ENCODE measurements around the gene FBXO34.
A peak's percentile ranks its signal among the peaks of the same experiment; 100 is the strongest.

Gene FBXO34, protein sequence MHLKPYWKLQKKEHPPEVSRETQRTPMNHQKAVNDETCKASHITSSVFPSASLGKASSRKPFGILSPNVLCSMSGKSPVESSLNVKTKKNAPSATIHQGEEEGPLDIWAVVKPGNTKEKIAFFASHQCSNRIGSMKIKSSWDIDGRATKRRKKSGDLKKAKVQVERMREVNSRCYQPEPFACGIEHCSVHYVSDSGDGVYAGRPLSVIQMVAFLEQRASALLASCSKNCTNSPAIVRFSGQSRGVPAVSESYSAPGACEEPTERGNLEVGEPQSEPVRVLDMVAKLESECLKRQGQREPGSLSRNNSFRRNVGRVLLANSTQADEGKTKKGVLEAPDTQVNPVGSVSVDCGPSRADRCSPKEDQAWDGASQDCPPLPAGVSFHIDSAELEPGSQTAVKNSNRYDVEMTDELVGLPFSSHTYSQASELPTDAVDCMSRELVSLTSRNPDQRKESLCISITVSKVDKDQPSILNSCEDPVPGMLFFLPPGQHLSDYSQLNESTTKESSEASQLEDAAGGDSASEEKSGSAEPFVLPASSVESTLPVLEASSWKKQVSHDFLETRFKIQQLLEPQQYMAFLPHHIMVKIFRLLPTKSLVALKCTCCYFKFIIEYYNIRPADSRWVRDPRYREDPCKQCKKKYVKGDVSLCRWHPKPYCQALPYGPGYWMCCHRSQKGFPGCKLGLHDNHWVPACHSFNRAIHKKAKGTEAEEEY

DNA sequence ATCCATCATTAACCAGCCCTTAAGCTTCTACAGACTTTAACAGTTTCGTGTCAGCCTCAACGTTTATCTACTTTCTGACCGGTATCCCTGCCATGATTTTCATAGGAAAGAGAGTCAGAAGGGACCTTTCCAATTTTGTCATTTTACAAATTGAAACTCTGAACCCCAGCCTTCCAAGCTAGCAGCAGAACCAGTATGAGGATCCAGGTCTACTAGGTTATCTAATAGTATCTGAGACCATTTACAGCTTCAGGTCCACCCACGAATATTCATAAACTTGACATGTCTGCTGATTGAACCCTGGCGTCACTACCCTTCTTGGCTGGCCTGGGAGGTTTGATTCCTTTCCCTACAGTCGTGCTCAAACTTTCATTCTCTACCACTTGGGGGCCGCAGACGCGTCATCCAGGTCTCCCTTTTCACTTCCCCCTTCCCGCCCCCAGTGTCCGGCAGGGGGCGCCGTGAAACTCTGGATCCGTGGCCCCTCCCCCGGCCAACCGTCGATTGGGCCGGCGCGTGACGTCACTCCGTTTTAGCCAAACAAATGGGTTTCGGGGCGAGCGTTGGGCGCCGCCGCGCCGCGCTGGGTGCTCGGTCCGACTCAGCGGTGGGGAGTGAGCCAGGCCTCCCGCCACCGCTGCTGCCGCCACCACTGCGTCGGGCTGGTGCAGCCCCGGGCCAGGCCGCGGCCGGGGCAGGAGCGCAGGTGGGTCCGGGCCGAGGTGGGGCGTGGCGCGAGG lies at the start of gene FBXO34:
TSS of gene FBXO34 (plus strand) at position 590 of the 740 bp plus-strand sequence. CDS start 78,970 bp downstream, outside the sequence.
- FAIRE-seq = peak; percentile 43

DNA sequence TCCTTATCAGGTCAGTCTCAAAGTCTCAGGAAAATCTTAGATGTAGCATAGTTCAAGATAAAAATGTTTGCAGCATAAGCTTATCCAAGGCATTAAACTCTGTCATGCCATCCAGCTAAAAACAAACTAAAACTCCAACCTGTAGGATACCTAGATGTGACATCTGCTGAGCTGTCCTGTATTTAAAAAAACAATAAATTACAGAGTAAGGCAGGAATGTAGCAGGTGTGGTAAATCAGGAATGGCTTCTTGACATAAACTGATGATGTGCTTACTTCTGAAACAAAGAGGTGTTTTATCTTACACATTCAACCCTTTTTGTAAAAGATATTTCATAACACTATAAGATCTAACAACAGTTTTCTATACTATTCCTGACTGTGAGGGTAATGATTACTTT lies 49.3 kb upstream of the FBXO34 start:
- FAIRE-seq = no peak

DNA sequence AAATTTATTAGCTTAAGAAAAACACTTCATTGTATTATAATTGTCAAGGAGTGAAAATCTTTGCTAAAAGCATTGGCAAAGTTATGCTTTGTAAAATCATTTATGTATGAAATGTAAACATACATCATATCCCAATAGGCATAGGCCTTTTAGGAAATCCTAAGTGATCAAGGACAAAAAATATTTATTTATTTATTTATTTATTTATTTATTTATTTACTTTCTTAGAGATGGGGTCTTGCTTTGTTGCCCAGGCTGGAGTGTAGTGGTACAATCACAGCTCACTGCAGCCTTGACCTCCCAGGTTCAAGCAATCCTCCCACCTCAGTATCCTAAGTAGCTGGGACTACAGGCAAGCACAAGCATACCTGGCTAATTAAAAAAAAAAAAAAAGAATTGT lies 47.9 kb upstream of the FBXO34 start:
- FAIRE-seq = no peak

DNA sequence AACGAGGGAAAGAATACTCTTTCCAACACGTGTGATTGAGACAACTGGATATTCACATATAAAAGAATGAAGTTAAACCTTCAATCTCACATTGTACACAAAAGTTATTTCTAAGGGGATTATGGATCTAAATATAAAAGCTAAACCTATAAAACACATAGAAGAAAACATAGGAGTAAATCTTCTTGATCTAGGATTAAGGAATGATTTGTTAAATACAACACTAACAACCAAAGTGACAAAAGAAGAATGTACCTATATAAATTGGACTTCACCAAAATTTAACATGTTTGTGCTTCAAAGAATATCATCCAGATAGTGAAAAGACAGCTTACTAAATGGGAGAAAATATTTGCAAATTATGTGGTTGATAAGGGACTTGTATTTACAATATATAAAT lies 43.0 kb upstream of the FBXO34 start:
- no peak for FAIRE-seq

DNA sequence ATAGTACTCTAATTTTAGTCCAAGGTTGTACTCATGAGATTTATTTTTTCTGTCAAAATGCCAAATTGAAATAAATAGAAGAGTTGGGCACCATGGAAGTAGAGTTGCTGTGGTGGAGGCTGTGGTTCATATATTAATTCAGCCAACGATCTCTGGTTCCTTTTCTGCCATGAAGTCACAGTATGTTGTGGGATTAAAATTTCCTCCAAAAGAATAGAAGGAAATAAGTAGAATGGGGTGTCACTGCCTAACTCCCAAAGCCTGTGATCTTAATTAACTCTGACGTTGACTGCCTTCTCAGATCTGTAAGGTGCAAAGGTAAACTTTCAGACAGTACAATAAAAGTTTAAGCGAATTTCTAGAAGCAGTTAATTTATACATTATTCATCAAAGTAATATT lies 37.6 kb upstream of the FBXO34 start:
- no peak for FAIRE-seq

DNA sequence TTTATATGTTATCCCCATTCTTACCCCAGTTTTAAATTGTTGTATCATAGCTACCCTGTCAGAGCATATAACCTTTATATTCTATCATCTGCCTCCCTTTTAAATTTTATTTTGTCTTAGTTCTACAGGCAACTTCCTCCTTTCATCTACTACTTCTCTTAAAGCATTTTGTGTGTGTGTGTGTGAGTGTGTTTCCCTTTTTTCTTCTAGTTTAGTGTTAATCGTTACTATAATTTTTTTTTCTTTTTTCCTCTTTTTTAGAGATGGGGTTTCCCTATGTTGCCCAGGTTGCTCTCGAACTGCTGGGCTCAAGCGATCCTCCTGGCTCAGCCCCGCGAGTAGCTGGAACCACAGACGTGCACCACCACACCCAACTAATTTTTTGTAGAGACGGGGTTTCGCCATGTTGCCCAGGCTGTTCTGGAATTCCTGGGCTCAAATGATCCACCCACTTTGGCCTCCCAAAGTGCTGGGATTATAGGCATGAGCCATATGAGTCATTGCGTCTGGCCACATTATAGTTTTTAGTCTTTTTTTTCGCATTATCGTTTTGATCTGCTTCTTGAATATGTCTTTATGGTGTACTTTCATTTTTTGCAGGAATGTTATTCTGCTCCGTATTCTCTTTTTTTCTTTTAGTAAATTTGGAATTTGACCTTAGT lies 33.1 kb upstream of the FBXO34 start:
- no peak for FAIRE-seq

DNA sequence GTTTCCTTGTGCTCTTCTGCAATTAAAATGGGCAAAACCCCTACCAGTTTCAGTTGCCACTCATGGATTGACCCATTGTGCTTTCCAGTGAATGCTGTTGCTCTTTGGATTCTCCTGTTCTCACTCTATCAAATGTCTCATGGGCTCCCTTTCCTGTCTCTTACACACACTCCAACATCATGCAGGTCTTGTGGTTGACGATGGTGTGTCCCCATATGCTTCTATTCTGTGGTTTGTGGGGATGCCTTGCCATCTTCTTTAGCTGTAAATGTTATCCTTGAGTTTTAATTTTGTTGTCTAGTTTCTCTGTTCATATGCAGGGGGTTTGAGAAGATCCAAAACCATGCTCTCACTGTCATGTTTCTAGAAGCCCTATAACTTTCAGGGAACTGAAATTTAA lies 31.9 kb upstream of the FBXO34 start:
- FAIRE-seq = no peak

DNA sequence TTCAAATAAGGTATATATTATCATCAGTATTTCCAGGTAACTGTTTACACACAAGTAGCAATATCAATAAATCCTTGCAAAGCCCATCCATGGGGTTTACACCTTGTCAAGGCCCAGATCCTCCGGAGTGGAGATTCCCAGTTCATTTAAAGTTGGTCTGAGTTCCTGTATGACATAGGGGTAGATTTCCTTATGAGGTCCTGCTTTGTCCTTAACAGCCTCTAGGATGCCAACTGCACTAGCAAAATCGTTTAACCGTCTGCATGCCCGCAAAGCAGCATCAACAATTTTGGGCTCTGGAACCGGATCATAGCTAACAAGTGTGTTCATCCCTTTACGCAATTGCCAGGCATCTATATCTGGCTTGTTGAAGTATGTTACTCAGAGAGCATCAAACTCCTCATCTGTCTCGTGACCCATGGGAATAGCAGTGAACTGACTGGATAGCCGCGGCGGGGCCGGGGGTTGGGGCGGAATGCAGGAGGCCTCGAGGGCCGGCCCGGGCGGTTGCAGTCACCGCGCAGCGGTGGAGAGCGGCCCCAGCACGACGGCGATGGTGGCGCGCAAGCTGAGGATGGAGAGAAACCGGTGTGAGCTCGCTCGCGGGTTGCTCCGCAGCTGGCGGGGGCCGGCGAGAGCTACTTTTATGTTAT lies 30.6 kb upstream of the FBXO34 start:
- FAIRE-seq = no peak

DNA sequence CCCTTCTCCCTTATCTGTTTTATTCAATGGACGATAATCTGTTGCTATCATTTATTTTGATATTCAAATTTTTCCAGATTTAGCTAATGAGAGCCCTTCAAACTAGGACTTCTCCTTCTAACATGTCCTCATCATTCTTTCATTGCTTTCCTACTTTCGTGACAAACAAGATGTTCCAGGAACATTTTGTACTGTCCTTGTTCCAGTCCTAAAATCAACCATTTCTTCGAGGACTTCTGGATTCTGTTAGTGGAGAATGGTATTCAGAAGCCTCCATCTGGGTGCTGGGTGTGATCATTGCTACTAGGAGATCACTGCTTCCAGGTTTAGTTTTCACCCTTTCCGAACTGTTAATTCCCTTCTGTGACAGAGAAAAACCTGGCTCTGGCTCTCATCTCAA lies 29.5 kb upstream of the FBXO34 start:
- FAIRE-seq = no peak

DNA sequence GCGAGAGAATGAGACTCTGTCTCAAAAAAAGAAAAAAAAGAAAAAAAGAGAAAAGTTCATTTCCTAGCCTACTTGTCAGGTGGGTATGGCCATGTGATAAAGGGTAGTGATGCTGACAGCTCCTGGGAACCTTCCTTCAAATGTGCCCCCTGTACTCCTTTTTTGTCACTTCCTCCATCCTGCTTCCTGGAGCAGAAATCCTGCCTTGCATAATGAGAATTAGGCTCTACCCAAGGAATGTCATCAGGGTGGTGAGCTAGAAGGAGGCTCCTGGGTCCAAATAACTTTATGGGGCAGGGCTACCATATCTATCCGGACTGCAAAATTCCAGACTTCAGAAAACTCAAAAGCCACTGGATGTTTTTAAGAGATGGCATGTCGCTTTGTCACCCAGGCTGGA lies 27.8 kb upstream of the FBXO34 start:
- FAIRE-seq = no peak

DNA sequence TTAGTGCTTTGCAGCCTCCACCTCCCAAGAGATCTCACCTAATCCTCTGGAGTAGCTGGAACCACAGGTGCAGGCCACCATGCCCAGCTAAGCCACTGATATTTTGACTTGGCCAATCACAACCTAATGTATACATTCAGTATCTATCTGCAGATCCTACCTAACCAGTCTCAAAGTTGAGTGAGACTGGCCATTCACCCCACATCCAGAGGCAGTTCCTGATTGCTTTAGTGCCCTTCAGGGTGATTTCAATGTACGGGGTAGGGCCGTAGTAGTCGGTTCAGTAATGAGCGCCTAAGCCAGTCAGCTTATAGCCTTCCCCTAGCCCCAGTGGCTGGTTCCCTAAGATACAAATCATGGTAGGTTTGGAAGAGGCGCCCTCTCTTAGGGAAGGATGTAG lies 27.4 kb upstream of the FBXO34 start:
- FAIRE-seq = no peak

DNA sequence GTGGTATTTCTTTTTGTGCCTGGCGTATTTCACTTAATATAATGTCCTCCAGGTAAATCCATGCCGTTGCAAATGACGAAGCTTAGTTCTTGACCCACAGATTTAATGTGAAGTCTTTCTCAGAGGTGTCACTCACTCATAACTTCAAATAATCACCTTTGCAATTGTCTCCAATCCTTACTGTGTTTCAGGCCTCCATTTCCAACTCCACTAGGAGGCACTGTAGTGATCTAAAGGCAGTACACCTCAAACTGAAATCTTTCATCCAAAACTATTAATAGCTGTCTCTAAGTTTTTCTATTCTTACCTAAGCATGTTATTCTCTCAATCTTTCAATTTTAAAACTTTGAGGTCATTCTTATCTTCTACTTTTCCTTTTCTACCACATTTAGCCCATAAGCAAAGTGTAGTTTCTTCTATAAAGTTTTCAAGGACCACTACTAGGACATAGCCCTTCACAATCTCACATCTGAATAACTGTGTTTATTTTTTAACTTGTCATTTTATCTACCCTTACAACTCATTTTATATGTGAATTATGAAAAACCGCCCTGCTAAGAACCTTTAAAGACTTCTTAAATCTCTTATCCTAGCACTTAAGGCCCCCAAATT lies 25.5 kb upstream of the FBXO34 start:
- FAIRE-seq = no peak

DNA sequence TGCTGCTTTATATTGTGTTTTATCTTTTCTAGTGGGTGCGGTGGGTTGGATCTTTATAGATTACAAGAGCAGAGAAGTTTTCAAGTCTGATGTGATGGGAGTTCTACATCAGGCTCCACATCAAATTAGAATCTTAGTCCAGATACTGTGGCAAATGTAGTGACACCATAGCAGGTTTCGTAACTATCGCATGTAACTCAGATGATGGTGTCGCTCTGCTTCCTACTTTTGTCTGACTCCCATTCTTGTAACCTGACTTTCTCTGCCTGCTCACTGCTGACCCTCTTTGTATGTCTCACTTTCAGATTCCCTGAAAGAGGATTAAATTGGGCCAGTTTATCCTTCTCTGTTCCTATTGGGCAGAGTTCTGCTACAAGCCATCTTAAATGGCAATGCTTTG lies 22.8 kb upstream of the FBXO34 start:
- no peak for FAIRE-seq

DNA sequence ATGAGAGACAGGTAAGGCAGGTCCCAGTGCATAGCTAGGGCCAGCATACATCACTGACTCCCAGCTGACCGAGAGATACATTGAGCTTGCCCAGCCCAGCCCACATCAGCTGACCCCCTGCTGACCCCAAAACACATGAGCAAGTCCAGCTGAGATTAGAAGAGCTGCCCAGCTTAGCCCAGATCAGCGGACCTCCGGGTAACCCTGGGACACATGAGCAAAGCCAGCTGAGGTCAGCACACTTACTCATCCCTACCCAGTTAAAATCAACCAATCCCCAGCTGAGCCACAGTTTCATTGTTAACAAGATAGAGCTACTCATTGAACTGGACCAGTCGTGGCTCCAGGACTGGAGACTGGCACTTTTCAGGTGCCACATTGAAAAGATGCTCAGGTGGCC lies 21.8 kb upstream of the FBXO34 start:
- FAIRE-seq = no peak

DNA sequence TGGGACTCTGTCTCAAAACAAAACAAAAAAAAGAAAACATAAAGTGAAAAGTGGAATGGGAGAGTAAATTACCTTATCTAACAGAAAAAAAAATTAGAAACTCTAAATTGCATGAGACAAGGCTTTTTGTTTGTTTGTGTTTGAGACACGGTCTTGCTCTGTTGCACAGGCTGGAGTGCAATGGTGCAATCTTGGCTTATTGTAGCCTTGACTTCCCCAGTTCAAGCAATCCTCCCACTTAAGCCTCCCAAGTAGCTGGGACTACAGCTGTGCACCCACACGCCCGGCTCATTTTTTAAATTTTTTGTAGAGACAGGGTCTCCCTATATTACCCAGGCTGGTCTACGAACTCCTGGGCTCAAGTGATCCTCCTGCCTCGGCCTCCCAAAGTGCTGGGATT lies 17.9 kb upstream of the FBXO34 start:
- FAIRE-seq = no peak

DNA sequence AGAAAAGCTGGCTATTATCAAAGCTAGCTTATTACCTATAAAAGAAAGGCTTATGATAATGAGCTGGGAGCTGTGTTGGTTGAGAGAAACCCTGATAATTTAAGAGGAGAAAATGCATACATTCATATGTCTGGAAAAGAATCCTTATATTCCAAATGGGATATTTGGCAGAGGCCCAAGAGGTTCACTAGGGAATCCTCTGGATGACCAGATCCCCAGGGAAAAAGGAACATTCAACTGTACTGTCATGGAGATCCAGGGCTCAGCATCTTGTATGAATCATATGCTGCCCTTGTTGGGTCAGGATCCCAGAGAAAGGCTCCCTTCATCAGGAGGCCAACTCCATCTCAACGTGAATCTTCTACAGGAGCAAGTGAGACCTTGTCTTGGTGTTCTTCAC lies 16.6 kb upstream of the FBXO34 start:
- FAIRE-seq = no peak

DNA sequence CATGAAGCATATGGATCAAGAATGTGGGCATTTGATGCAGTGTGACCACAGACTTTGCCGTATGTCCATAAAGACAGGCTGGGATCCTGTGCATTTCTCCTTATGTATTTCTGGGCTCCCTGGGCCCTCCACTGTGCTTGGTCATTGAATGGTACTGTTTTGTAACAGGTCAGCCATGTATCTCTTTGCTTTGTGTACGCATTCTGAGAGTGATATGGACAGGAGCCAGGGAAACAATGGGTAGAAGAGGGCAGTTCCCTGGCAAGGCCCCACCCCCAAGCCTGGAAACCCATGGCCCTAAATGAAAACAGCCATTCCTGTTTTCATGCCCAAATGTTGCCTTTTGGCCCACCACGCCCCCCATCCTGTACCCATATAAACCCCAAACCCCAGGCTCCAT lies 15.2 kb upstream of the FBXO34 start:
- no peak for FAIRE-seq

DNA sequence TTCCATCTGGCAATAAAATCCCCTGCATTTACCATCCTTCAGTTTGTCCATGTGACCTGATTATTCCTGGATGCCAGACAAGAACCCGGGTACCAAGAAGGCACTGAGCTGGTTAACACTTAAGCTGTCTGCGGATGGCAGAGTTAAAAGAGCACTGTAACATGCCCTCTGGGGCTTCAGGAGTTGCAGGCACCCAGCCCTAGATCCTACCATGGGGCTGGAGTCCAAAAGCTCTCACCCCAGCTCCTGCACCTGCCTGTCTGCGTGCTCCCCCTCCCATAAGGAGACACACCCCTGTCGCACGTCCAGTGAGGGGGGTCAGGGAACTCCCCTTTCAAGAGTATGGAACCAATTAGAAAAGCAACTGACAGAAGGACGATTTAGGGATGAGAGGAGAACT lies 14.6 kb upstream of the FBXO34 start:
- FAIRE-seq = no peak

DNA sequence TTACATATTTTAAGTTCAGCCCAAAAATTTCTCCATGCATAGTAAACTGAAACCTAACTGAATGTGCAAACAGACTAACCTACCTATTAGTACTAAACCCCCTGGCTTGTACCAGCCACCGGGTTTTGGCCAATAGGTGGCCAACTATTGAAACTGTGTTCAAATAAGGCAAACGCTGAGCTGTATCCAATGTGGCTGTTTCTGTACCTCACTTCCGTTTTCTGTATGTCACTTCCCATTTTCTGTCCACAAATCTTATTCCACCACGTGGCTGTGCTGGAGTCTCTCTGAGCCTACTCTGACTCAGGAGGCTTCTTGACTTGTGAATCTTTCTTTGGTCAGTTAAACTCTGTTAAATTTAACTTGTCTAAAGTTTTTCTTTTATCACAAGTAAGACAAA lies 6.0 kb upstream of the FBXO34 start:
- FAIRE-seq = no peak

DNA sequence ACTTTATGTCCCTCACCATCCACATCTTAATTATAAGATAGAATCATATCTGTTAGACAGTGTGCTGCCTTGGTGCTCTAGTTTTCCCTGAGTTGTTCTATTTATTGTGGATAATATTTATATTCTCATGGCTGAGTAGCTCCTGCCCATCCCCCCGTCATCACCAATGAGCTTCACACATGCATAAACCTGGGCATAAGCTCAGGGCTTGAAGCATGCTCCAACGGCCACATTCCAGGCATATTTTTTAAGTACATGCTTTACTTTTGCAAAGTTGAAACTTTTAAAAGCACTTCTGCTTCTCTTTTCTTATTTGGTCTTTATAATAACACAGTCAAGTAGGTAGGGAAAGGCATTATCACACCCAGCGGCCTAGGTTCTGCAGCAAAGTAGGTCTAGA lies 3.4 kb upstream of the FBXO34 start:
- FAIRE-seq = no peak

DNA sequence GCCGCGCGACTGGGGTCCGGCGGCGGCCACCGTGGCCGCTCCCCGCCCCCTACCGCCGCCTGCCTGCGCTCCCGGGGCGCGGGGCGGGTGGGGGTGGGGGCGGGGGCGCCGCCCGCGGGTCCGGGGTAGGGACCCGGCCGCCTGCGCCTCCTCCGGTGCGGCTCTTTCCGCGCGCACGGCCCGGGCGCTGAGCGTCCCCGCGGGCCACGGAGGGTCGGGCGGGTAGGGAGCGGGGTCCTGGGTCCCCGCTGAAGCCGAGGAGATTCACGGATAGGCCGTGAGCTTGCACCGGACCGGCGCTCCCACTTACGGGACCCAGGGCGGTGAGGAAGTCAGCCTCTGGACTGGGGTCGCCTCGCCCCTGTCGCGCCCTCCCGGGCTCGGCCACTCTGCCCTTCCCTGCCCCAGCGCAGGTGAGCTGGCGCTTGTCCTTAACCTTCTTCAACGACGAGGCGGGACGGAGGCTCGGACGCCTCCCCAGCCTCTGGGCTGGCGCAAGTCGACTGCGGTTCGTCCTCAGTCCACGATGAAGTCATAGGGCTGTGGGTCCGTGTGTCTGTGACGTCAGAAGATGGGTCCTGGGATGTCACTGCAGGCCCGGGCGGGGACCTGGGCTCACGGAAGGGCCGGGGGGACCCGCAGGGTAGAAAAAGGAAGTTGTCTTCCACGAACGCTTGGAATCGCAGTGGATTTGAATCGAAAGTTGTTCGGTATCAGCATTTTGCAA lies 514 bp downstream of the FBXO34 start:
- no peak for FAIRE-seq

DNA sequence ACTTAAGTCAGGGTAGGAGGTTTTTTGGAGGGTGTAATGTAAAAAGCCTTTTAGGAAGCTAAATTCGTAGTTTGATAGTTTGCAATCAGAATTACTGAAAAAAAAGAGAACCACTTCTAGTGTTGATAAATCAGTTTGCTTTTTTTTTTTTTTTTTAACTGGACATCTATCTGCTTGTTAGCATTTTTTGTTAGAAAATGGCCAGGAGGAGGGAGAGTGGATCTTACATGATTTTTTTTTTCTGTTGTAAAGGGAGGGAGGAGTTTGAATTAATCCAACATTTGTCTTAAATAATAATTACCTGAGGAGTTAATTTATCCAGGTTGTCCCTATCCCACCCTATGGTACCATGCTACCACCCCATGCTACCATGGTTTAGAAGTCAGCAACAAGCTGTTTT lies 1.2 kb downstream of the FBXO34 start:
- FAIRE-seq = no peak

All from colon (tissue), 2 donors.